ENCODE measurements around the gene INTS13. TPM values are rescaled to one million over a fixed set of nuclear protein-coding genes. Genes with fewer than 3 reads are reported as not detected.
A peak's percentile ranks its signal among the peaks of the same experiment; 100 is the strongest.

Gene INTS13
- total RNA-seq, 1 donor, result 12.8 TPM

GRCh38 chr12:26940516-26941214 lies 2.9 kb upstream of the INTS13 start:
- H3K4me1 ChIP-seq (ENCODE audit: insufficient read depth, low read length), result peaks cover 44% of the 10 kb centered on the region
- no peaks in the 10 kb centered on the region for H3K27me3 ChIP-seq (ENCODE audit: insufficient read depth, low read length)
- no peak overlapping the region for H3K4me3 ChIP-seq (ENCODE audit: low read length)
- H3K9me3 ChIP-seq (ENCODE audit: low read depth, low read length), result no peaks in the 10 kb centered on the region

DNA sequence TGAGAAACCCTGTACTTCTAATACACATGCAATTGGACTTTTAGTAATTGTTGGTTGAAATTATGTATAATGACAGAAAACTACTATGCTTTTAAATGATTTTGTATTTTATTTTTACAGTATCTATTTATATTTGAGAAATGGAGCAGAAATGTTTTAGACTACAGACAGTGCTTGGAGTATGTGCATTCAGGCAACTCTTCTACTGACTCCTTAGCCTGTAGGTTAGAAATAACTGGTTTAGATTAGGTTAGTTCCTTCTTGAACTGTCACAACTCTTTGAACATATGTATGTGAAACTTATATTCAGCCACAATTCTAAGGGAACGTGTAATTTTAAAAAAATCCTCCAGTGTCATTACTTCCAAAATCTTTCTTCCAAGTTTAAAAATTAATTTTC lies 2.2 kb upstream of the INTS13 start:
- no peaks in the 10 kb centered on the region for H3K27me3 ChIP-seq (ENCODE audit: insufficient read depth, low read length)
- H3K4me1 ChIP-seq (ENCODE audit: insufficient read depth, low read length), result peaks cover 51% of the 10 kb centered on the region
- no peaks in the 10 kb centered on the region for H3K9me3 ChIP-seq (ENCODE audit: low read depth, low read length)
- H3K4me3 ChIP-seq (ENCODE audit: low read length), result no peak overlapping the region

- Histone ChIP-seq H3K4me3 (ENCODE audit: low read length) (peak overlapping the region; percentile 98), H3K9me3 (ENCODE audit: low read depth, low read length) (no peaks in the 10 kb centered on the region), H3K4me1 (ENCODE audit: insufficient read depth, low read length) (peaks cover 54% of the 10 kb centered on the region), H3K27me3 (ENCODE audit: insufficient read depth, low read length) (no peaks in the 10 kb centered on the region)
These were observed 1.5 kb upstream of the INTS13 start for GRCh38 chr12:26939192-26939832.

- peak overlapping the region; percentile 98 for H3K4me3 ChIP-seq (ENCODE audit: low read length)
- H3K9me3 ChIP-seq (ENCODE audit: low read depth, low read length), result no peaks in the 10 kb centered on the region
- no peaks in the 10 kb centered on the region for H3K27me3 ChIP-seq (ENCODE audit: insufficient read depth, low read length)
- H3K4me1 ChIP-seq (ENCODE audit: insufficient read depth, low read length), result peaks cover 50% of the 10 kb centered on the region
These were observed 901 bp upstream of the INTS13 start for GRCh38 chr12:26938701-26939062.

- H3K27me3 ChIP-seq (ENCODE audit: insufficient read depth, low read length), result no peaks in the 10 kb centered on the region
- H3K4me3 ChIP-seq (ENCODE audit: low read length), result peak overlapping the region; percentile 98
- H3K9me3 ChIP-seq (ENCODE audit: low read depth, low read length), result no peaks in the 10 kb centered on the region
- peaks cover 46% of the 10 kb centered on the region for H3K4me1 ChIP-seq (ENCODE audit: insufficient read depth, low read length)
These were observed 328 bp downstream of the INTS13 start for GRCh38 chr12:26937443-26937862.

- peaks cover 41% of the 10 kb centered on the region for H3K4me1 ChIP-seq (ENCODE audit: insufficient read depth, low read length)
- H3K4me3 ChIP-seq (ENCODE audit: low read length), result peak overlapping the region; percentile 98
- H3K27me3 ChIP-seq (ENCODE audit: insufficient read depth, low read length), result no peaks in the 10 kb centered on the region
- H3K9me3 ChIP-seq (ENCODE audit: low read depth, low read length), result no peaks in the 10 kb centered on the region
These were observed 980 bp downstream of the INTS13 start for GRCh38 chr12:26936559-26937442.

- Histone ChIP-seq H3K4me3 (ENCODE audit: low read length) (no peak overlapping the region), H3K4me1 (ENCODE audit: insufficient read depth, low read length) (peaks cover 35% of the 10 kb centered on the region), H3K27me3 (ENCODE audit: insufficient read depth, low read length) (no peaks in the 10 kb centered on the region), H3K9me3 (ENCODE audit: low read depth, low read length) (no peaks in the 10 kb centered on the region)
These were observed 2.0 kb downstream of the INTS13 start for GRCh38 chr12:26935636-26936378.

GRCh38 chr12:26929590-26929989 lies 8.2 kb downstream of the INTS13 start:
- H3K27me3 ChIP-seq (ENCODE audit: insufficient read depth, low read length), result no peaks in the 10 kb centered on the region
- H3K4me3 ChIP-seq (ENCODE audit: low read length), result no peak overlapping the region
- H3K4me1 ChIP-seq (ENCODE audit: insufficient read depth, low read length), result no peaks in the 10 kb centered on the region
- H3K9me3 ChIP-seq (ENCODE audit: low read depth, low read length), result no peaks in the 10 kb centered on the region

GRCh38 chr12:26928661-26929060 lies 9.1 kb downstream of the INTS13 start:
- H3K4me3 ChIP-seq (ENCODE audit: low read length), result no peak overlapping the region
- no peaks in the 10 kb centered on the region for H3K4me1 ChIP-seq (ENCODE audit: insufficient read depth, low read length)
- H3K27me3 ChIP-seq (ENCODE audit: insufficient read depth, low read length), result no peaks in the 10 kb centered on the region
- H3K9me3 ChIP-seq (ENCODE audit: low read depth, low read length), result no peaks in the 10 kb centered on the region

GRCh38 chr12:26921886-26922285 lies 15.9 kb downstream of the INTS13 start:
- Histone ChIP-seq H3K27me3 (ENCODE audit: insufficient read depth, low read length) (no peaks in the 10 kb centered on the region), H3K4me3 (ENCODE audit: low read length) (no peak overlapping the region), H3K4me1 (ENCODE audit: insufficient read depth, low read length) (no peaks in the 10 kb centered on the region), H3K9me3 (ENCODE audit: low read depth, low read length) (no peaks in the 10 kb centered on the region)

GRCh38 chr12:26919216-26919555 lies 18.6 kb downstream of the INTS13 start:
- Histone ChIP-seq H3K27me3 (ENCODE audit: insufficient read depth, low read length) (no peaks in the 10 kb centered on the region), H3K4me1 (ENCODE audit: insufficient read depth, low read length) (no peaks in the 10 kb centered on the region), H3K9me3 (ENCODE audit: low read depth, low read length) (no peaks in the 10 kb centered on the region), H3K4me3 (ENCODE audit: low read length) (no peak overlapping the region)

- Histone ChIP-seq H3K4me1 (ENCODE audit: insufficient read depth, low read length) (no peaks in the 10 kb centered on the region), H3K27me3 (ENCODE audit: insufficient read depth, low read length) (no peaks in the 10 kb centered on the region), H3K4me3 (ENCODE audit: low read length) (no peak overlapping the region), H3K9me3 (ENCODE audit: low read depth, low read length) (no peaks in the 10 kb centered on the region)
These were observed 19.2 kb downstream of the INTS13 start for GRCh38 chr12:26918321-26919215.

- Histone ChIP-seq H3K9me3 (ENCODE audit: low read depth, low read length) (no peaks in the 10 kb centered on the region), H3K4me3 (ENCODE audit: low read length) (no peak overlapping the region), H3K27me3 (ENCODE audit: insufficient read depth, low read length) (no peaks in the 10 kb centered on the region), H3K4me1 (ENCODE audit: insufficient read depth, low read length) (no peaks in the 10 kb centered on the region)
These were observed 31.1 kb downstream of the INTS13 start for GRCh38 chr12:26906704-26907103.

DNA sequence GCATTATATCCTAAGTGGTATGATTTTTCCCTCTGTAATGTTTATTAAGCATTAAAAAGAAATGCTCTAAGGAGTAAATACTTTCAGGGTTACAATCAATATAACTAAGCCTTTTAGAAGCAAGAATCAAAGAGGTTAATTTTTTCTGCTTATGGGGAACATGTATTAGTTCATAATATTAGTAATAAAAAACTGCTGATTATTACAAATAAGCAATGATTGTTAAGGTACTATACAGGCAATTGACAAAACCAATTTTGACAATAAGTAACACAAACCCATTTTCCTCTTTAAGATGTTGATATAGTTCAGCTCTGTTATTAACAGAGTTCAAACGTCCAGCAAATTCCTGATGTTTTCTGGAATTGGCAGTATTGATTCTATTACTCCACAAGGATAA lies 31.8 kb downstream of the INTS13 start:
- Histone ChIP-seq H3K9me3 (ENCODE audit: low read depth, low read length) (no peaks in the 10 kb centered on the region), H3K4me3 (ENCODE audit: low read length) (no peak overlapping the region), H3K4me1 (ENCODE audit: insufficient read depth, low read length) (no peaks in the 10 kb centered on the region), H3K27me3 (ENCODE audit: insufficient read depth, low read length) (no peaks in the 10 kb centered on the region)
